Measurements from ENCODE around the gene INTS11.

Gene INTS11

GRCh38 chr1:1296070-1297061 is 28.1 kb downstream of the INTS11 start:
- no peak for DNase-seq

- DNase-seq, result no peak
These were observed 29.1 kb downstream of the INTS11 start for GRCh38 chr1:1295154-1295923.

GRCh38 chr1:1294250-1294890 is 30.1 kb downstream of the INTS11 start:
- DNase-seq, result no peak

- DNase-seq, result no peak
These were observed 30.9 kb downstream of the INTS11 start for GRCh38 chr1:1293263-1294249.

GRCh38 chr1:1292851-1293250 is 31.6 kb downstream of the INTS11 start:
- no peak for DNase-seq

- no peak for DNase-seq
These were observed 32.0 kb downstream of the INTS11 start for GRCh38 chr1:1292442-1292779.

- peak; percentile 28 for DNase-seq
These were observed 32.7 kb downstream of the INTS11 start for GRCh38 chr1:1291548-1292441.

GRCh38 chr1:1291023-1291528 is 33.4 kb downstream of the INTS11 start:
- DNase-seq, result no peak

- DNase-seq, result peak; percentile 36
These were observed 34.2 kb downstream of the INTS11 start for GRCh38 chr1:1290238-1290731.

- no peak for DNase-seq
These were observed 37.0 kb downstream of the INTS11 start for GRCh38 chr1:1287288-1288110.

- DNase-seq, result no peak
These were observed 37.9 kb downstream of the INTS11 start for GRCh38 chr1:1286313-1287261.

- DNase-seq, result no peak
These were observed 38.7 kb downstream of the INTS11 start for GRCh38 chr1:1285611-1286311.

GRCh38 chr1:1285102-1285571 is 39.3 kb downstream of the INTS11 start:
- no peak for DNase-seq

GRCh38 chr1:1284221-1285101 is 40.0 kb downstream of the INTS11 start:
- no peak for DNase-seq

GRCh38 chr1:1283821-1284220 is 40.6 kb downstream of the INTS11 start:
- DNase-seq, result no peak

GRCh38 chr1:1282998-1283397 is 41.5 kb downstream of the INTS11 start:
- DNase-seq, result peak; percentile 27

Measured in MV-4-11 (cell line).